NB4 (cell line): ENCODE results near the gene UHRF2.

Experiments
- DNase-seq: peaks from one replicate; pipeline ENCODE4 v3.0.0; 2010; ENCODE audit warnings: low read depth
- H3K4me3 ChIP-seq: one replicate; pipeline ENCODE4 v1.5.1; 2011; ENCODE audit warnings: mild to moderate bottlenecking, low read depth, low read length, moderate library complexity
- MYC ChIP-seq: IDR thresholded peaks from 2 replicates; pipeline ENCODE4 v1.6.1; 2011; ENCODE audit warnings: low read depth, low read length
- POLR2A ChIP-seq: IDR thresholded peaks from 2 replicates; pipeline ENCODE4 v1.6.1; 2011; ENCODE audit warnings: mild to moderate bottlenecking; ENCODE audit not compliant: insufficient read length; ENCODE audit errors: extremely low read depth
- TF ChIP-seq, protein P1 (sequence below): IDR thresholded peaks from one replicate; pipeline ENCODE4 v1.5.1; 2012; ENCODE audit warnings: low read depth, low read length
- TF ChIP-seq, protein P2 (sequence below): IDR thresholded peaks from 2 replicates; pipeline ENCODE4 v1.6.1; 2011; ENCODE audit warnings: low read depth, low read length

UHRF2 gene

DNA sequence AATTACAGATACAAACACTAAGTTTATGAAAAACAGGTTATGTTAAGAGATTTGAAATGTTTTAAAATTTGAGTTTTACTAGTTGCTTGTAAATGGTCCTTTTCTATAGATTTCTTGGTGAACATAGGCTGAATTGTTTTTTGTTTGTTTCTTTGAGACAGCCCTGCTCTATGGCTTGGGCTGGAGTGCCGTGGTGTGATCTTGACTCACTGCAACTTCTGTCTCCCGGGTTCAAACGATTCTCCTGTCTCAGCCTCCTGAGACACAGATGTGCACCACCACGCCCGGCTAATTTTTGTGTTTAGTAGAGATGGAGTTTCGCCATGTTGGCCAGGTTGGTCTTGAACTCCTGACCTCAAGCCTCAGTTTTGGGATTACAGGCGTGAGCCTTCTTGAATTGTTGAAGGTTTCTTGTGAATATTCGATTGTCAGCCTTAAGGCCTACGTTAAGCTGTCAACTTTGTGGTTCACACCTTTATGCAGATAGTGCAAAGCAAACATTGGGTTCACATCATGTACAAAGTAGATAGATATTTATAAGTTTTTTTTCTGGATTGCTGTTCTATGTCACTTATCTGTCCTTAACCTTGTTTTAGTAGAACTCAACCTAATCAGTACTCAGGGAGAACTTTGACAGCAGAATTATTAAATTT lies 26.2 kb downstream of the UHRF2 start:
- DNase-seq, result no peak
- no peak for TF ChIP-seq MYC
- TF ChIP-seq, protein P1, sequence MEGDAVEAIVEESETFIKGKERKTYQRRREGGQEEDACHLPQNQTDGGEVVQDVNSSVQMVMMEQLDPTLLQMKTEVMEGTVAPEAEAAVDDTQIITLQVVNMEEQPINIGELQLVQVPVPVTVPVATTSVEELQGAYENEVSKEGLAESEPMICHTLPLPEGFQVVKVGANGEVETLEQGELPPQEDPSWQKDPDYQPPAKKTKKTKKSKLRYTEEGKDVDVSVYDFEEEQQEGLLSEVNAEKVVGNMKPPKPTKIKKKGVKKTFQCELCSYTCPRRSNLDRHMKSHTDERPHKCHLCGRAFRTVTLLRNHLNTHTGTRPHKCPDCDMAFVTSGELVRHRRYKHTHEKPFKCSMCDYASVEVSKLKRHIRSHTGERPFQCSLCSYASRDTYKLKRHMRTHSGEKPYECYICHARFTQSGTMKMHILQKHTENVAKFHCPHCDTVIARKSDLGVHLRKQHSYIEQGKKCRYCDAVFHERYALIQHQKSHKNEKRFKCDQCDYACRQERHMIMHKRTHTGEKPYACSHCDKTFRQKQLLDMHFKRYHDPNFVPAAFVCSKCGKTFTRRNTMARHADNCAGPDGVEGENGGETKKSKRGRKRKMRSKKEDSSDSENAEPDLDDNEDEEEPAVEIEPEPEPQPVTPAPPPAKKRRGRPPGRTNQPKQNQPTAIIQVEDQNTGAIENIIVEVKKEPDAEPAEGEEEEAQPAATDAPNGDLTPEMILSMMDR, result no peak
- H3K4me3 ChIP-seq, result no peak overlapping the region

DNA sequence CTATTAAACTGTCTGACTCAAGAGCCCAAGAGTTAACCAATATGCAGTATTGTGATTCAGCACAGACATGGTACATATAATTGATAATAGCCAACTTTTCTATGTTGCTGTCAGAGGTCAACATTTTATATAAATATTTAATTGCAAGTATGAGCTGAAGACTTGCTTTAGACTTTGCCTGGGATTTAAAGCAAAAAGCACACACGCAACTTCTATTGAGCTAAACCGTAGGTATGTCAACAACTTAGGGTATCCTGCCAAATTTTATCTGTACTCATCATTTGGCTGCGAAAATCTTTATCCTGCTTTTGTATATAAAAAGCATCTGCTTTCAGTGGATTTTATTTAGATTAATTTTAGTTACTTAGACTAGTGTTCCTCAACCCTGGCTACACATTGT lies 27.4 kb downstream of the UHRF2 start:
- TF ChIP-seq POLR2A (no peak), MYC (no peak)
- TF ChIP-seq, protein P1, result no peak
- TF ChIP-seq, protein P2, sequence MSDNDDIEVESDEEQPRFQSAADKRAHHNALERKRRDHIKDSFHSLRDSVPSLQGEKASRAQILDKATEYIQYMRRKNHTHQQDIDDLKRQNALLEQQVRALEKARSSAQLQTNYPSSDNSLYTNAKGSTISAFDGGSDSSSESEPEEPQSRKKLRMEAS, result no peak
- no peak for DNase-seq
- no peak overlapping the region for H3K4me3 ChIP-seq

DNA sequence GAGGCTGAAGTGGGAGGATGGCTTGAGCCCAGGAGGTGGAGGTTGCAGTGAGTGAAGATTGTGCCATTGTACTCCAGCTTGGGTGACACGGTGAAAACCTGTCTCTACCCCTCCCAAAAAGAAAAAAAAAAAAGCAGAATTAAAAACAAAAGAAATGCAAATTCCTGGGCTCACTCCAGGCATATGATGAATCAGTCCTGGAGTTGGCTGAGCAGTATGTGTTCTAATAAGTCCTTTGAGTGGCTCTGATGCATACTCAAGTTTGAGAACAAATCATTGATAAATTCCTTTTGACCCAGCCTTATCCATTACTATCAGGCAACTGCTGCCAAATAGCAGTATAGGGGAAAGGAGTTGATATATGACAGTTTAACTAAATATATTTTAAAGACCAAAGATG lies 28.3 kb downstream of the UHRF2 start:
- no peak overlapping the region for H3K4me3 ChIP-seq
- DNase-seq, result no peak
- TF ChIP-seq, protein P2, result no peak
- no peak for TF ChIP-seq POLR2A
- TF ChIP-seq MYC, result no peak
- TF ChIP-seq, protein P1, result no peak

DNA sequence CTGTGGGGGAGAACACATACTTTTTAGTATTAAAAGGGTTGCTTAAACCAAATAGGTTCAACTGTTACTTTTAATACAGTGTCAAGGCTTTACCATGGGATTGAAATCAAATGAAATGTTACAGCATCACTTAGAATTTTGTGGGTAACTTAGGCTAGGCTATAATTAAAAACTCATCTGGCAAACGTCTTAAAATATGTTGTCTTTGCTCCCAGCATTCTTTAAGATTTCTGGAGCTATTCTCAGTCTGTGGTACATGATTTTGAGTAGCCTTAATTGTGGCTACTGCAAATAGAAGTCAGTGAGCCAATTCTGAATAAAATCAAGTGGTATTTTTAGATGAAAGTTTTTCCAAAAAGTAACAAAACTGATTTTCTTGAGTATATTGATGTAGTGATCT lies 30.7 kb downstream of the UHRF2 start:
- no peak overlapping the region for H3K4me3 ChIP-seq
- no peak for DNase-seq
- no peak for TF ChIP-seq MYC
- TF ChIP-seq POLR2A, result no peak
- TF ChIP-seq, protein P1, result no peak
- TF ChIP-seq, protein P2, result no peak

DNA sequence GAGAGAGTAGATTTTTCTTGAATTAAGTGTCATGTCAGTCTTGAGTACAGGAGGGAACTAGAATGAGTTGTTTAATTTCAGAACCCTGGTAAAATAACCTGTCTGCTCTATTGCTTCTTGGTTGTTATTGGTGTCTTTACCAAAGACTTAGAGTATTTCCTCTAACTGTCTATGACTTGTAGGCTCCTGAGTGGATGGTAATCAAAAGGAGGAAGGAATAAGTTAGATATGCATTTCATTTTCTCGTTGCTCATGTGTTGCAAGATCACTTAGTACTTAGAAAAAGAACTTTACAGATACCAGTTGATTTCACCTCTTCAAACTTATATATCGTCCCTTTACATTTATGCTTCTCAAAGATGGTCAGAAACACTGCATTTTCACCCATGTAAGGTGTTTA lies 31.1 kb downstream of the UHRF2 start:
- TF ChIP-seq, protein P1, result no peak
- TF ChIP-seq, protein P2, result no peak
- TF ChIP-seq POLR2A (no peak), MYC (no peak)
- H3K4me3 ChIP-seq, result no peak overlapping the region
- DNase-seq, result peak; percentile 65

DNA sequence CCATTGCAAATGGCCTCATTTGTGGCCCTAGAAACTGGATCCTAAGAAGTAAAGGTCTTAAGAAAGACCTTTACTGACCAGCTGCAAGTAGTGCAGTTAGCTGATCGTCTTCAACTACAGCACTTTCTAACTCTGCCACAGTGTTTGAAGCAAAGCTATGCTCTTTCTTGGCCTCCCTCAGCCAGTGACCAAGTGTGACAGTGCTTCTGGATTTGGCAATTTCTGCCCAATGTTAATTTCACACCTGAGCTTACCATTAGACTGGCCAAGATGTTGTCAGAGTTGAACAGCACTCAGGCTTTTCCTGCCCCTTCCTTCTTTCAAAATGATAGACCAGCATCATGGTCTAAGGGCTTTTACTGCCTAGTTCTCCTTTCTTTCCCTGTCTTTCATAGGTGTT lies 36.1 kb downstream of the UHRF2 start:
- TF ChIP-seq, protein P2, result no peak
- TF ChIP-seq POLR2A (no peak), MYC (no peak)
- TF ChIP-seq, protein P1, result no peak

More for the DNA sequence above, 36.1 kb downstream of the UHRF2 start:
- no peak for DNase-seq
- no peak overlapping the region for H3K4me3 ChIP-seq
